HEK293T (cell line): Measurements from ENCODE around the gene HENMT1.

Source experiments
- ARNT ChIP-seq: fragments of 450-650 bp; IDR thresholded peaks from 2 replicates; pipeline ENCODE4 v1.6.1; 2017; ENCODE audit warnings: mild to moderate bottlenecking
- CTBP1 ChIP-seq: fragments of 450-650 bp; IDR thresholded peaks from 2 replicates; pipeline ENCODE4 v1.6.1; 2016; ENCODE audit warnings: borderline replicate concordance
- ELF4 ChIP-seq: fragments of 450-650 bp; IDR thresholded peaks from 2 replicates; pipeline ENCODE4 v1.6.1; 2017; ENCODE audit warnings: antibody characterized with exemption
- FOXA1 ChIP-seq: fragments of 450-650 bp; IDR thresholded peaks from 2 replicates; pipeline ENCODE4 v1.6.1; 2016; ENCODE audit warnings: mild to moderate bottlenecking
- FOXK2 ChIP-seq: fragments of 450-650 bp; IDR thresholded peaks from 2 replicates; pipeline ENCODE4 v1.6.1; 2016; ENCODE audit warnings: mild to moderate bottlenecking
- HDGF ChIP-seq: fragments of 450-650 bp; IDR thresholded peaks from 2 replicates; pipeline ENCODE4 v1.6.1; 2017; ENCODE audit warnings: antibody characterized with exemption, borderline replicate concordance
- NFRKB ChIP-seq: fragments of 450-650 bp; IDR thresholded peaks from 2 replicates; pipeline ENCODE4 v1.6.1; 2016; ENCODE audit warnings: mild to moderate bottlenecking, moderate library complexity
- SP1 ChIP-seq: fragments of 450-650 bp; IDR thresholded peaks from 2 replicates; pipeline ENCODE4 v1.6.1; 2017
- TARDBP ChIP-seq: fragments of 450-650 bp; IDR thresholded peaks from 2 replicates; pipeline ENCODE4 v1.6.1; 2016

- TF ChIP-seq HDGF (no peak), CTBP1 (no peak), ELF4 (no peak), TARDBP (no peak), FOXA1 (no peak), ARNT (no peak), SP1 (no peak), FOXK2 (no peak), NFRKB (no peak)
Measured at GRCh38 chr1:108611984-108612383, 48.9 kb downstream of the HENMT1 start.
